Daoy (cell line): ENCODE measurements around the gene CDIPT. TPM values are rescaled to one million over a fixed set of nuclear protein-coding genes. Genes with fewer than 3 reads are reported as not detected.
A peak's percentile ranks its signal among the peaks of the same experiment; 100 is the strongest.

ENCODE experiments used
- DNase-seq: peaks from one replicate; pipeline ENCODE4 v3.0.0-alpha.2; 2015; ENCODE audit warnings: low read depth
- total RNA-seq: library from RNA; depleted of rRNA; stranded (reverse); fragments of >200 nt; shearing (Covaris generic); gene quantifications from 2 replicates; pipeline ENCODE4 v1.2.3, GENCODE V29; 2014

Gene CDIPT
- total RNA-seq, 1 experiment from 2014 or later, result 33.5 TPM

- DNase-seq, result no peak
These were observed 36.7 kb downstream of the CDIPT start for GRCh38 chr16:29826342-29826695.

- DNase-seq, result peak; percentile 89
These were observed 37.6 kb downstream of the CDIPT start for GRCh38 chr16:29825145-29826044.

DNA sequence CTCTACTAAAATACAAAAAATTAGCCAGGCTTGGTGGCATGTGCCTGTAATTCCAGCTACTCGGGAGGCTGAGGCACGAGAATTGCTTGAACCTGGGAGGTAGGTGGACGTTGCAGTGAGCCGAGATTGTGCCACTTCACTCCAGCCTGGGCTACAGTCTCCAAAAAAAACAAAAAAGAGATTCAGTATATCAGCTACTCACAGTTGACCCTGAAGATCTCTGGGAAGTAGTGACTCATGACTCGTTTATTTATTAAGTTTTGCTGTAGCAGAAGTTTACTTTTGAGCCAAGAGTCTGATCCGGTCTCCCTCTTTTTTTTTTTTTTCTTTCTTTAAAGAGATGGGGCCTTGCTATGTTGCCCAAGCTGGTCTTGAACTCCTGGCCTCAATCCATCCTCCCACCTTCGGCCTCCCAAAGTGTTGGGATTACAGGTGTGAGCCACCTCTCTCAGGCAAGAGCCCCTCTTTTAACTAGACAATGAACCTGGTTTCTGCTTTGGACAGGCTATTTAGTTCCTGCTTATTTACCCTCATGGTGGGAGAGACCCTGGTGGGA lies 38.4 kb downstream of the CDIPT start:
- DNase-seq, result peak; percentile 61

GRCh38 chr16:29821643-29822115 lies 41.3 kb downstream of the CDIPT start:
- peak; percentile 83 for DNase-seq

DNA sequence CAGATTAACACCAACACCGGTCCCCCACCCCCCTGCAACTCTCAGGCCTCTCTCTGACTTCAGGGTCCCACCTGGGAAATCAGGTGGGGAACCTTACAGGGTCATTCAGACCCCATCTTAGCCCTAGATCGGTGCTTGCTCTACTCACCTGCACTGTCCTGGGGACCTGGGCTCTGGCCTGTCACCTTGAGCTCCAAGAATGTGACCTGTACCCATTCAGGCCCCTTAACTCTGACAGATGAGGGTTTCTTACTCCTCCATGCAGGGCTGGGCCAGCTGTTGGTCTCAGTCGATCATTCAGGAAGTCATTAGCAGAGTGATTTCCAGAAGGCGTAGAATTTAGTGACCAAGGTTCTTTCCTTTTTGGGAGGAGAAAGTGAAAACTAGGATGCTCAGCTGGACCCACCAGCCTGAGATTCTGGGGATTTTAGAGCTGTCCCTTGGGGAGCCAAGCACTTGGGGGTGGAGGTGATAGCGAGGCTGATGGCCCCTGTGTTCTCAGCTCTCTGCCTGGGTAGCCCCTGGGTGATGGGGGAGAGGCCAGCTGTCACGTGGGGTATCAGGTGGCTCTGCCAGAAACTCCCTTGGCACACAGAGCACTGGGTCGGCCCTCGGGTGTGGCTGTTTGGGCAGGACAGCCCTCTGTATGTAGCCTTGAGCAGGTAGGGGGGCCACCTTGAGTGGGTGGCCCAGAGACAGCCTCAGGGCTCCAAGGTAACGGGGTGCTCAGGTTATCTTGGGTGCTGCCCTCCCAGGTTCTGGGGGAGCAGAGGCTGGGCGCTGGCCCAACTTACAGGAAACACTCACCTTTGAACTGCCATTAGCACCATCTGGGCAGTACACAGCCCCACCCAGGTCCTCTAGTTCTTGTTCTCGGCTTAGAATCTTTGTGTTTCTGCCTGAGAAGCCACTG lies 42.0 kb downstream of the CDIPT start:
- peak; percentile 62 for DNase-seq

GRCh38 chr16:29820271-29820701 lies 42.7 kb downstream of the CDIPT start, which contains the start of gene MVP:
Gene MVP (plus strand): TSS chr16:29820462. CDS start chr16:29830550, 10,088 bp downstream.
- peak; percentile 56 for DNase-seq

- no peak for DNase-seq
These were observed 43.5 kb downstream of the CDIPT start for GRCh38 chr16:29819506-29819905.

GRCh38 chr16:29818082-29818481 lies 44.9 kb downstream of the CDIPT start:
- DNase-seq, result no peak

DNA sequence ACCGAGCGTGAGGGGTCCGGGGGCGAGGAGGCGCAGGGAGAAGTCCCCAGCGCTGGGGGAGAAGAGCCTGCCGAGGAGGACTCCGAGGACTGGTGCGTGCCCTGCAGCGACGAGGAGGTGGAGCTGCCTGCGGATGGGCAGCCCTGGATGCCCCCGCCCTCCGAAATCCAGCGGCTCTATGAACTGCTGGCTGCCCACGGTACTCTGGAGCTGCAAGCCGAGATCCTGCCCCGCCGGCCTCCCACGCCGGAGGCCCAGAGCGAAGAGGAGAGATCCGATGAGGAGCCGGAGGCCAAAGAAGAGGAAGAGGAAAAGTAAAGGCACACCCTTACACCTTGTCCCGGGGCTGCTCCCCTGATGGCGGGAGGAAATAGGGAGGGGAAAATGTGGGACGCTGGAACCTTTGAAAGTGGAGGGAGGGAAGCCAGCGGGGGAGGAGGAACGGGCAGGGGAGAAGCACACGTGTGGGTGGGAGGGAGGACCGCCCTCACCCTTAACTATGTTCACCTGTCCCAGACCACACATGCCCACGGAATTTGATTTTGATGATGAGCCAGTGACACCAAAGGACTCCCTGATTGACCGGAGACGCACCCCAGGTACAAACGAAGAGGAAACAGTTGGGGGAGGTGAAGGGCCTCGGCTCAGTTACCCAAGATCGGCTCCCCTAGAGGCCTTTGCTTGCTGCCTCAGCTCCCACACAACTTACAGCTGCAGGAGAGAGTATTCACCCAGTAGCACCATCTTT lies 46.2 kb downstream of the CDIPT start:
- peak; percentile 64 for DNase-seq

- peak; percentile 99 for DNase-seq
These were observed 47.0 kb downstream of the CDIPT start, which contains the start of gene PAGR1 for GRCh38 chr16:29815793-29816693. Gene PAGR1 (plus strand): TSS chr16:29816152. CDS start chr16:29816526, 374 bp downstream.

GRCh38 chr16:29815032-29815721 lies 47.8 kb downstream of the CDIPT start:
- no peak for DNase-seq

DNA sequence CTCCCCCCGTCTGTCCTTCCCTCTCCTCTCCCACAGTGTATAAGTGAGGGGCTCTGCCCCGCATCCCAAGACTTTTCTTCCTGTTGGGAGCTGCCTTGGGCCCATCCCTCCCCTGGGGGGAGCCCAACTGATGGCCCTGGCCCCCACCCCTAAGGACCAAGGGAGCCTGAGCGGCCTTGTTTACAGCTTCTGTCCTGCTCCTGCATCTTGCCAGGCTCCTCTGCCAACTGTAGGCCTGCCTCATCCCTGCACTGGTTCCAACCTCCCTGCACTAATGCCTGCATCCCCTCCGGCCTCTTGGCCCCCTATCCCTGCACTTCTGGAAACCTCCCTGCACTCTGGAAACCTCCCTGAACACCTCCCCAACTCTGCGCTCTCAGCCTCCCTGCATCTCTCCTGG lies 48.4 kb downstream of the CDIPT start:
- DNase-seq, result no peak

- no peak for DNase-seq
These were observed 49.1 kb downstream of the CDIPT start for GRCh38 chr16:29813644-29814562.

DNA sequence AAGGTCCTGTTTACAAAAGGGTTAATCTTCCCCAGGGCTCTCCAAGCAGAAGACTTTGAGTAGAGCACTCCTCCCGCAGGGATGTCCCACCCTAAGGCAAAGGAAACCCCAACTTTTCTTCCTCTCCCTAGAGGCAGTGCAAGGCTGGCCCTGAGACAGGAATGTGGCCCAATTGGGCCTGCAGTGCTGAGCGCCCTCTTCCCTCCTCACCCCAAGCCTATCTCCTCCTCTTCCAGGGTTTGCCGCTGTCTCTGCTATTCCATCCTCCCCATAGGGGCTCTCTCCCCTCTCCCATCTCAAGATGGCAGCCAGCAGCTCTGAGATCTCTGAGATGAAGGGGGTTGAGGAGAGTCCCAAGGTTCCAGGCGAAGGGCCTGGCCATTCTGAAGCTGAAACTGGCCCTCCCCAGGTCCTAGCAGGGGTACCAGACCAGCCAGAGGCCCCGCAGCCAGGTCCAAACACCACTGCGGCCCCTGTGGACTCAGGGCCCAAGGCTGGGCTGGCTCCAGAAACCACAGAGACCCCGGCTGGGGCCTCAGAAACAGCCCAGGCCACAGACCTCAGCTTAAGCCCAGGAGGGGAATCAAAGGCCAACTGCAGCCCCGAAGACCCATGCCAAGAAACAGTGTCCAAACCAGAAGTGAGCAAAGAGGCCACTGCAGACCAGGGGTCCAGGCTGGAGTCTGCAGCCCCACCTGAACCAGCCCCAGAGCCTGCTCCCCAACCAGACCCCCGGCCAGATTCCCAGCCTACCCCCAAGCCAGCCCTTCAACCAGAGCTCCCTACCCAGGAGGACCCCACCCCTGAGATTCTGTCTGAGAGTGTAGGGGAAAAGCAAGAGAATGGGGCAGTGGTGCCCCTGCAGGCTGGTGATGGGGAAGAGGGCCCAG lies 50.0 kb downstream of the CDIPT start:
- DNase-seq, result no peak

DNA sequence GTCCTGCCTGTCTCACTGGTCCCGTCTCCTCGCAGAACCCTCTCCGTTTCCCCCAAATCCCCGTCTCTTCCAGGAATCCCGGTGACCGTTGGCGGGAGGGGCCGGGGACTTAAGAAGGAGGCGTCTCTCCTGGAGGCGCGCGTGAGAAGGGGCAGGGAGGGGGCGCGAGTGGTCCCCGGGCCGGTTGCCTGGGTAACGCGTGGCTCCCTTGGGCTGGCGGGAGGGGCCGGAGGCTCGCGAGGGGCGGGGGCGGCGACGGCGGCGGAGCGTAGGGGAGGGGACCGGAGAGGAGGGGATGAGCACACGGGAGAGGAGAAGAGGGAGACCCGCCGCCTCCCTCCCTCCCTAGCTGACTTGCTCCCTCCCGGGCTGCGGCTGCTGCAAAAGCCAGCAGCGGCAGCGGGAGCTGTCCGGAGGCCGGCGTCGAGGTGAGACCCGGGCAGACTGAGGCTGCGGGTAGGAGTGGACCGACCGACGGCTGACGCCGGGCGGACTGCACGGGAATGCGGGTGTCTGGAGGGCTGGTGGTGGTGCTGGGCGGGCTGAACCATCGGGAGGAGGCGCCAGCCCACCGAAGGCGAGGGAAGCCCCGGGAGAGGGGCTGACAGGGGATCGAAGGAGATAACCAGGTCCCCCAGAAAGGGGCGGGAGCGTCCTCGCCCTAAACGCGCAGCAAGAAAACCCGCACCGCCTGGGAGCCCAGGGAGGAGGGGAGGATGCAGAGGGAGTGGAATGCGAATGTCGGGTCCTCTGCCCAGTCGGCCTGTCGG lies 50.9 kb downstream of the CDIPT start, which contains the start of gene PRRT2:
Gene PRRT2 (plus strand): TSS at position 298 of the 770 bp plus-strand sequence. CDS start 862 bp downstream, outside the sequence.
- peak; percentile 60 for DNase-seq

DNA sequence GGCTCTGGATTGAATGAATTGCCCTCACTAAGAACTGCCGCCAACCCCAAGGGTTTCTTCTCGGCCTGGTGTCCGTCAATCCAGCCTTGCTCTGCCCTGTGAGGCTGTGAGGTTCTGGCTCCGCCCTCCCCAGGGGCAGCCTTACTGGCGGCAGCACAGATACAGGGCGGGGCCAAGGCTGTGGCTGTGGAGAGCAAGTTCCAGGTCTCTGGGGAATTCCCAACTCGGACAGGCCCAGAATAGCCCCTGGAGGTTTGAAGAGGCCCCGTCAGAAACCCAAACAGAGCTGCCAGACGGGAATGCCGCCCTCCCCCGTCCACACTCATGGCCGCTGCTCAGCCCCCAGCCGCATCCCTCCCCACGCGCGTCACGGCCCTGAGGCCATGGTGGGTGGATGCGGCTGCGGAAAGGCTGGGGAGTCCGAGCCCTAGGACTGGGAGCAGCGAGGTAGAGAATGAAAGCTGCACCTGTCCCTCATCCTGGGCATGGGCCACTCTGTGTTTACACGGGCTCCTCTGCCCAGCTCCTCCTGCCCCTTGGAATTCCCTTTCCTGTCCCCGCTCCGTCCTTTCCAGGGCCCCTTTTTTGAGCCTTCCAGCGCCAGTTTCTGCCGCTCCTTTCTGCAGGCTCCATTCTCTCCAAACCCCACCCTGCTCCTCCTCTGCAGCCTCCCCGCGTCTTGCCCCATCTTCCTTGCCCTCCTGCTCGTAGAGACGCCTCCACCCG lies 51.7 kb downstream of the CDIPT start:
- DNase-seq, result peak; percentile 96
